Measurements from ENCODE around the gene ZNF70. TPM values are rescaled to one million over a fixed set of nuclear protein-coding genes. Genes with fewer than 3 reads are reported as not detected.

Gene ZNF70
- polyA plus RNA-seq, 1 of the 3 experiments (the other 2 are of a cell fraction), result 0.77 TPM

DNA sequence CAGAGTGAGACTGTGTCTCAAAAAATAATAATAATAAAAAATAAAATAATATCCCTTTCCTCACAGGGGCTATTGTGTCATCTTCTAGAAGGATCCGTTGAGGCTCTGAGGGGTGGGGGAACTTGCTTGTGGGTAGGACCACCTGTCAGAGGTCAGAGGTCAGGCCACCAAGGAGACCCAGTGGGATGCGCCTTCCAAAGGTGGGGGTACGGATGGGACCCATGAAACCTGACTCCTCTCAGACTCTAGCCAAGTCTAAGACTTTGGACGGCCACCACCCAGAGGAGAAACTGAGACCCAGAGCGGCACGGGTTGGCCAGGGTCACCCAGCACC is 21.4 kb upstream of the ZNF70 start:
- H3K4me2 ChIP-seq, result peak overlapping the region; percentile 60; the same call in 1 of the 2 replicates
- WGBS (ENCODE audit: low lambda C conversion rate), result 21% methylated on average over 5 of the region's 6 CpGs
- H3K27me3 ChIP-seq (ENCODE audit: insufficient read depth), result no peaks in the 10 kb centered on the region
- H2AFZ ChIP-seq (ENCODE audit: low read depth), result peak overlapping the region; percentile 95
- H3K9me2 ChIP-seq, result no peaks in the 10 kb centered on the region
- peak overlapping the region; percentile 57 to 67 for H3K4me3 ChIP-seq (ENCODE audit: low read depth in 2 of 2, low read length in 1 of 2)
- H3K9me3 ChIP-seq, result no peaks in the 10 kb centered on the region
- H4K20me1 ChIP-seq (ENCODE audit: insufficient read depth), result no peaks in the 10 kb centered on the region
- H3K79me2 ChIP-seq (ENCODE audit: insufficient read depth), result 0 out of 2 replicates have a peak, but pooled peaks cover 7% of the 10 kb centered on the region
- ChIA-PET POLR2A (interaction anchor here (0.6 to 1.1 kb wide), 2 partner anchors 50 to 77 kb away, joined by 3 to 5 read pairs; no protein-coding TSS in a partner anchor), CTCF (interaction anchor here (1.1 to 14.9 kb wide), 3 partner anchors 18 to 76 kb away, joined by 3 to 277 read pairs (median 3); no protein-coding TSS in a partner anchor)
- peak overlapping the region; percentile 40; the same call in 1 of the 2 replicates for H3K9ac ChIP-seq
- DNase-seq, result no peak
- H3F3A ChIP-seq (replicated peaks; ENCODE audit: insufficient read depth), result peaks cover 16% of the 10 kb centered on the region
- TF ChIP-seq, protein P1, sequence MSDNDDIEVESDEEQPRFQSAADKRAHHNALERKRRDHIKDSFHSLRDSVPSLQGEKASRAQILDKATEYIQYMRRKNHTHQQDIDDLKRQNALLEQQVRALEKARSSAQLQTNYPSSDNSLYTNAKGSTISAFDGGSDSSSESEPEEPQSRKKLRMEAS (IDR thresholded peaks at IDR 0.05; ENCODE audit: low read depth), result no peak
- no peak for TF ChIP-seq MEF2A (IDR thresholded peaks at IDR 0.05; ENCODE audit: borderline replicate concordance, low read depth)
- TF ChIP-seq SIN3A (IDR thresholded peaks at IDR 0.05; ENCODE audit: borderline replicate concordance, low read depth, low read length), result no peak
- no peak for TF ChIP-seq RFX5 (IDR thresholded peaks at IDR 0.05; ENCODE audit: low read length)
- TF ChIP-seq CHD2 (IDR thresholded peaks at IDR 0.05; ENCODE audit: low read length, partially characterized antibody), result no peak
- no peak for TF ChIP-seq REST (IDR thresholded peaks at IDR 0.05; ENCODE audit: low read depth, low read length)
- TF ChIP-seq IRF3 (IDR thresholded peaks at IDR 0.05; ENCODE audit: low read depth, low read length), result no peak
- TF ChIP-seq EZH2phosphoT487 (IDR thresholded peaks at IDR 0.05; ENCODE audit: borderline replicate concordance, low read depth), result no peak
- no peak for TF ChIP-seq USF2 (IDR thresholded peaks at IDR 0.05; ENCODE audit: borderline replicate concordance, low read depth, low read length)
- TF ChIP-seq FOXJ3 (CRISPR knock-in tag; IDR thresholded peaks at IDR 0.05), result no peak
- no peak for TF ChIP-seq FOXM1 (IDR thresholded peaks at IDR 0.05; ENCODE audit: low read depth)
- TF ChIP-seq RCOR1 (IDR thresholded peaks at IDR 0.05; ENCODE audit: low read length), result no peak
- TF ChIP-seq RXRA (IDR thresholded peaks at IDR 0.05; ENCODE audit: borderline replicate concordance, low read depth), result no peak
- no peaks in the 10 kb centered on the region for H3K36me3 ChIP-seq (replicated peaks in 1 of 2; ENCODE audit: control insufficient read depth in 1 of 2, insufficient read depth in 2 of 2, low read length in 1 of 2)
- peak overlapping the region in 1 of 2 experiments; percentile 65; a peak in 1 of 4 replicates for H3K27ac ChIP-seq (ENCODE audit: low read depth in 2 of 2, low read length in 1 of 2)
- peaks cover 4 to 30% of the 10 kb centered on the region in 2 experiments; a peak in 2 of 4 replicates for H3K4me1 ChIP-seq (ENCODE audit: control insufficient read depth in 1 of 2, insufficient read depth in 2 of 2, low read depth in 1 of 2, low read length in 1 of 2)
